ENCODE data around the gene NPAT.

The NPAT gene

GRCh38 chr11:108235192-108235591 is 12.8 kb upstream of the NPAT start:
- no peak overlapping the region for H2AFZ ChIP-seq (ENCODE audit: low read length, unreplicated experiment)
- H3K27ac ChIP-seq (ENCODE audit: low read depth, low read length): no peak overlapping the region
- H3K4me1 ChIP-seq (ENCODE audit: control insufficient read depth, insufficient read depth, low read length, unreplicated experiment): peaks cover 12% of the 10 kb centered on the region
- no peaks in the 10 kb centered on the region for H3K79me2 ChIP-seq (ENCODE audit: control insufficient read depth, insufficient read depth, low read length, unreplicated experiment)
- peaks cover 16% of the 10 kb centered on the region for H3K36me3 ChIP-seq (ENCODE audit: insufficient read depth, low read length)
- no peaks in the 10 kb centered on the region for H3K27me3 ChIP-seq (ENCODE audit: insufficient read depth, low read length)
- H3K4me3 ChIP-seq (ENCODE audit: low read depth, low read length): no peak overlapping the region

GRCh38 chr11:108233277-108233945 is 11.0 kb upstream of the NPAT start:
- Histone ChIP-seq H3K4me3 (ENCODE audit: low read depth, low read length) (no peak overlapping the region), H3K27me3 (ENCODE audit: insufficient read depth, low read length) (no peaks in the 10 kb centered on the region), H3K36me3 (ENCODE audit: insufficient read depth, low read length) (peaks cover 20% of the 10 kb centered on the region), H3K27ac (ENCODE audit: low read depth, low read length) (no peak overlapping the region), H2AFZ (ENCODE audit: low read length, unreplicated experiment) (no peak overlapping the region), H3K79me2 (ENCODE audit: control insufficient read depth, insufficient read depth, low read length, unreplicated experiment) (no peaks in the 10 kb centered on the region), H3K4me1 (ENCODE audit: control insufficient read depth, insufficient read depth, low read length, unreplicated experiment) (peaks cover 12% of the 10 kb centered on the region)

DNA sequence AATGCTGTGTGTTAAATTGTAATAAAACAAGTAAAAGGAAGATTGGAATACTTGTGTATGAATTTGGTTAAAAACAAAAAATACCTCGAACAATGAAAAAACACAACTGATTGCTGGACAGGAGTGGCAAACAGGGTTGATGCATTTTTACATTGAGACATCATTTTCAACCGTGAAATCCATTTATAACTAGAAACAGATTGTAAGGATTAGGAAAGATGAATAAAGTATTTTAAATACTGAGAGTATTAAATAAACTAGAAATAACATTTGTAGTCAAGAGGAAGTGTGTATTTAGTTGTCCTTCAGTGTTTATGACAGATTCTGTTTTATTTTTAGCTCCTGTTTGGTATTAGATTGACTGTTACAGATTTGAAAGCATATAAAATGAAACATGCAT is 5.8 kb upstream of the NPAT start:
- H3K27ac ChIP-seq (ENCODE audit: low read depth, low read length): no peak overlapping the region
- H3K79me2 ChIP-seq (ENCODE audit: control insufficient read depth, insufficient read depth, low read length, unreplicated experiment): peaks cover 40% of the 10 kb centered on the region
- H3K27me3 ChIP-seq (ENCODE audit: insufficient read depth, low read length): no peaks in the 10 kb centered on the region
- peaks cover 13% of the 10 kb centered on the region for H3K4me1 ChIP-seq (ENCODE audit: control insufficient read depth, insufficient read depth, low read length, unreplicated experiment)
- H2AFZ ChIP-seq (ENCODE audit: low read length, unreplicated experiment): no peak overlapping the region
- no peak overlapping the region for H3K4me3 ChIP-seq (ENCODE audit: low read depth, low read length)
- H3K36me3 ChIP-seq (ENCODE audit: insufficient read depth, low read length): peaks cover 18% of the 10 kb centered on the region

DNA sequence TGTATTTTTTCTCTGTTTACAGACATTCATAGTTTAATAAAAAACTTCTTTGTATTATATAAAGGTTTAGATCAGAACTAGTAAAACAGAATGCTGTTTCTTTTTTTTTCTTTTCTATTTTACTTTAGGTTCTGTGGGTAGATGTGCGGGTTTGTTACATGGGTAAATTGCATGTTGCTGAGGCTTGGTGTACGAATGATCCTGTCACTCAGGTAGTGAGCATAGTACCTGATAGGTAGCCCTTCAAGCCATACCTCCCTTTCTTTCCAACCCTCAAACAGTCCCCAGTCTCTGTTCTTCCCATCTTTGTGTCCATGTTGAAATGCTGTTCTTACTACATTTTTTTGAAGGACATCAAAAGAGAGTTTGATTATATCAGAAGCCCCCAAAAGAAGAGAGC is 3.6 kb upstream of the NPAT start:
- no peak overlapping the region for H3K27ac ChIP-seq (ENCODE audit: low read depth, low read length)
- peaks cover 49% of the 10 kb centered on the region for H3K79me2 ChIP-seq (ENCODE audit: control insufficient read depth, insufficient read depth, low read length, unreplicated experiment)
- no peak overlapping the region for H2AFZ ChIP-seq (ENCODE audit: low read length, unreplicated experiment)
- peaks cover 13% of the 10 kb centered on the region for H3K4me1 ChIP-seq (ENCODE audit: control insufficient read depth, insufficient read depth, low read length, unreplicated experiment)
- H3K36me3 ChIP-seq (ENCODE audit: insufficient read depth, low read length): peaks cover 18% of the 10 kb centered on the region
- H3K4me3 ChIP-seq (ENCODE audit: low read depth, low read length): no peak overlapping the region
- H3K27me3 ChIP-seq (ENCODE audit: insufficient read depth, low read length): no peaks in the 10 kb centered on the region

GRCh38 chr11:108224911-108225786 is 2.7 kb upstream of the NPAT start:
- H3K4me1 ChIP-seq (ENCODE audit: control insufficient read depth, insufficient read depth, low read length, unreplicated experiment): peaks cover 20% of the 10 kb centered on the region
- H3K79me2 ChIP-seq (ENCODE audit: control insufficient read depth, insufficient read depth, low read length, unreplicated experiment): peaks cover 58% of the 10 kb centered on the region
- H3K4me3 ChIP-seq (ENCODE audit: low read depth, low read length): peak overlapping the region; percentile 98
- peaks cover 18% of the 10 kb centered on the region for H3K36me3 ChIP-seq (ENCODE audit: insufficient read depth, low read length)
- no peak overlapping the region for H3K27ac ChIP-seq (ENCODE audit: low read depth, low read length)
- H3K27me3 ChIP-seq (ENCODE audit: insufficient read depth, low read length): no peaks in the 10 kb centered on the region
- no peak overlapping the region for H2AFZ ChIP-seq (ENCODE audit: low read length, unreplicated experiment)

GRCh38 chr11:108224366-108224765 is 1.9 kb upstream of the NPAT start:
- peaks cover 28% of the 10 kb centered on the region for H3K4me1 ChIP-seq (ENCODE audit: control insufficient read depth, insufficient read depth, low read length, unreplicated experiment)
- peak overlapping the region; percentile 94 for H3K27ac ChIP-seq (ENCODE audit: low read depth, low read length)
- H3K4me3 ChIP-seq (ENCODE audit: low read depth, low read length): peak overlapping the region; percentile 98
- no peaks in the 10 kb centered on the region for H3K27me3 ChIP-seq (ENCODE audit: insufficient read depth, low read length)
- H3K36me3 ChIP-seq (ENCODE audit: insufficient read depth, low read length): peaks cover 13% of the 10 kb centered on the region
- H3K79me2 ChIP-seq (ENCODE audit: control insufficient read depth, insufficient read depth, low read length, unreplicated experiment): peaks cover 66% of the 10 kb centered on the region
- no peak overlapping the region for H2AFZ ChIP-seq (ENCODE audit: low read length, unreplicated experiment)

GRCh38 chr11:108223348-108224149 is 1.1 kb upstream of the NPAT start:
- peaks cover 74% of the 10 kb centered on the region for H3K79me2 ChIP-seq (ENCODE audit: control insufficient read depth, insufficient read depth, low read length, unreplicated experiment)
- peak overlapping the region; percentile 82 for H2AFZ ChIP-seq (ENCODE audit: low read length, unreplicated experiment)
- H3K27me3 ChIP-seq (ENCODE audit: insufficient read depth, low read length): no peaks in the 10 kb centered on the region
- peaks cover 35% of the 10 kb centered on the region for H3K4me1 ChIP-seq (ENCODE audit: control insufficient read depth, insufficient read depth, low read length, unreplicated experiment)
- H3K36me3 ChIP-seq (ENCODE audit: insufficient read depth, low read length): peaks cover 11% of the 10 kb centered on the region
- peak overlapping the region; percentile 98 for H3K4me3 ChIP-seq (ENCODE audit: low read depth, low read length)
- H3K27ac ChIP-seq (ENCODE audit: low read depth, low read length): peak overlapping the region; percentile 94

- peak overlapping the region; percentile 94 for H3K27ac ChIP-seq (ENCODE audit: low read depth, low read length)
- peaks cover 40% of the 10 kb centered on the region for H3K4me1 ChIP-seq (ENCODE audit: control insufficient read depth, insufficient read depth, low read length, unreplicated experiment)
- H3K79me2 ChIP-seq (ENCODE audit: control insufficient read depth, insufficient read depth, low read length, unreplicated experiment): peaks cover 84% of the 10 kb centered on the region
- peak overlapping the region; percentile 92 for H2AFZ ChIP-seq (ENCODE audit: low read length, unreplicated experiment)
- H3K27me3 ChIP-seq (ENCODE audit: insufficient read depth, low read length): no peaks in the 10 kb centered on the region
- H3K36me3 ChIP-seq (ENCODE audit: insufficient read depth, low read length): 0 out of 2 replicates have a peak, but pooled peaks cover 6% of the 10 kb centered on the region
- H3K4me3 ChIP-seq (ENCODE audit: low read depth, low read length): peak overlapping the region; percentile 98
Observed at GRCh38 chr11:108221911-108222573, 396 bp downstream of the NPAT start.

- peaks cover 84% of the 10 kb centered on the region for H3K79me2 ChIP-seq (ENCODE audit: control insufficient read depth, insufficient read depth, low read length, unreplicated experiment)
- peaks cover 40% of the 10 kb centered on the region for H3K4me1 ChIP-seq (ENCODE audit: control insufficient read depth, insufficient read depth, low read length, unreplicated experiment)
- 0 out of 2 replicates have a peak, but pooled peaks cover 6% of the 10 kb centered on the region for H3K36me3 ChIP-seq (ENCODE audit: insufficient read depth, low read length)
- peak overlapping the region; percentile 92 for H2AFZ ChIP-seq (ENCODE audit: low read length, unreplicated experiment)
- H3K27ac ChIP-seq (ENCODE audit: low read depth, low read length): peak overlapping the region; percentile 94
- no peaks in the 10 kb centered on the region for H3K27me3 ChIP-seq (ENCODE audit: insufficient read depth, low read length)
- peak overlapping the region; percentile 98 for H3K4me3 ChIP-seq (ENCODE audit: low read depth, low read length)
Observed at GRCh38 chr11:108221371-108221770, 1.1 kb downstream of the NPAT start.

Data from ACC112 (cell line).